ENCODE results near the gene PLEKHM3. TPM values are rescaled to one million over a fixed set of nuclear protein-coding genes. Genes with fewer than 3 reads are reported as not detected.
A peak's percentile ranks its signal among the peaks of the same experiment; 100 is the strongest.

Gene PLEKHM3
- total and polyA plus RNA-seq, 7 donors: 1.2 to 47.9 (median 29.1) TPM

- 69 to 87% methylated on average over 14 of the region's 14 CpGs for WGBS, 2 donors
- Histone ChIP-seq H3K27me3 (no peaks in the 10 kb centered on the region), H3K36me3 (peaks cover 7 to 19% (median 16%) of the 10 kb centered on the region in 4 donors), H3K4me1 (peaks cover 0 to 30% (median 24%) of the 10 kb centered on the region in 4 donors), H3K27ac (peak overlapping the region in 2 of 4 donors; percentile 89 to 97), H3K4me3 (peak overlapping the region in 1 of 4 donors; percentile 76), H3K9me3 (no peaks in the 10 kb centered on the region)
- no peak for DNase-seq
- TF ChIP-seq CTCF (IDR thresholded peaks at IDR 0.05) (no peak), EP300 (IDR thresholded peaks at IDR 0.05) (no peak), POLR2A (IDR thresholded peaks at IDR 0.05) (no peak), POLR2AphosphoS5 (IDR thresholded peaks at IDR 0.05) (no peak)
- intact Hi-C loops (cut with DNase I): loop anchor here (2.0 kb wide), 1 partner anchor 147 kb away; the partner anchor contains the start of gene METTL21A
Observed at GRCh38 chr2:207771421-207771820, 253.9 kb downstream of the PLEKHM3 start.

Small RNA genes within 50 kb of the gene (small RNA-seq; reads per million reads assigned to genes)
- gene RNA5SP116 (0 reads per million in 3 donors), gene RNU6-360P (0 reads per million in 3 donors)

Other genes with a start within 250 kb of the PLEKHM3 start
- not detected for gene CRYGD, start 99.0 kb upstream of the PLEKHM3 start, total RNA-seq
- gene CRYGD, start 99.0 kb upstream of the PLEKHM3 start, polyA plus RNA-seq: not detected
- gene CRYGC, start 104.3 kb upstream of the PLEKHM3 start, total RNA-seq: not detected
- gene CRYGC, start 104.3 kb upstream of the PLEKHM3 start, polyA plus RNA-seq: not detected
- not detected for gene CRYGB, start 120.6 kb upstream of the PLEKHM3 start, total RNA-seq
- not detected for gene CRYGB, start 120.6 kb upstream of the PLEKHM3 start, polyA plus RNA-seq
- gene CRYGA, start 138.1 kb upstream of the PLEKHM3 start, total RNA-seq: not detected
- not detected for gene CRYGA, start 138.1 kb upstream of the PLEKHM3 start, polyA plus RNA-seq
- gene C2orf80, start 164.5 kb upstream of the PLEKHM3 start, total RNA-seq: not detected
- not detected for gene C2orf80, start 164.5 kb upstream of the PLEKHM3 start, polyA plus RNA-seq
- gene IDH1, start 229.5 kb upstream of the PLEKHM3 start, total RNA-seq: 10 to 100 TPM; 34.2 to 46.4 (median 37.7) TPM
- gene IDH1, start 229.5 kb upstream of the PLEKHM3 start, polyA plus RNA-seq: 100 to 1,000 TPM; 133 to 287 (median 155) TPM
- gene PIKFYVE, start 240.7 kb upstream of the PLEKHM3 start, total RNA-seq: 10 to 100 TPM; 22.1 to 27.2 (median 22.7) TPM
- 1 to 10 TPM; 3.2 to 8.1 (median 3.6) TPM for gene PIKFYVE, start 240.7 kb upstream of the PLEKHM3 start, polyA plus RNA-seq